AG04450 (cell line): ENCODE measurements around the gene CEMP1. TPM values are rescaled to one million over a fixed set of nuclear protein-coding genes. Genes with fewer than 3 reads are reported as not detected.
A peak's percentile ranks its signal among the peaks of the same experiment; 100 is the strongest.

Experiments used
- CTCF ChIA-PET: fragments of 300-600, 350-600 bp; formaldehyde crosslinking; extraction: SDS; loops from one replicate; lab custom pipeline; 2022; ENCODE audit warnings: antibody characterized with exemption, inconsistent platforms; lab: Charles Lee
- POLR2A ChIA-PET: fragments of 350-600 bp; formaldehyde crosslinking; extraction: SDS; loops from one replicate; lab custom pipeline; 2021; ENCODE audit warnings: antibody characterized with exemption, inconsistent platforms; lab: Yijun Ruan, JAX
- DNase-seq: peaks from one replicate; pipeline ENCODE4 v3.0.0-alpha.2; 2011; ENCODE audit warnings: low read depth, low spot score
- H3K27ac ChIP-seq: one replicate; pipeline ENCODE4 v1.5.1; 2012; ENCODE audit warnings: low read depth, low read length, control low read depth
- H3K27me3 ChIP-seq: one replicate; pipeline ENCODE4 v1.6.0; 2012; ENCODE audit warnings: low read length; ENCODE audit not compliant: control insufficient read depth, insufficient read depth
- H3K4me3 ChIP-seq: 2 replicates; pipeline ENCODE4 v1.5.1; 2011; ENCODE audit warnings: mild to moderate bottlenecking, low read depth, low read length, control low read depth
- H3K9me3 ChIP-seq: 2 replicates; pipeline ENCODE4 v1.5.1; 2012; ENCODE audit warnings: low read length; ENCODE audit not compliant: control insufficient read depth, insufficient read depth
- CTCF ChIP-seq: IDR thresholded peaks from 2 replicates; pipeline ENCODE4 v1.5.1; 2011; ENCODE audit warnings: low read depth, low read length, control low read depth, inconsistent platforms
- polyA plus RNA-seq: library from polyadenylated mRNA; depleted of rRNA; stranded (reverse); fragments of >200 nt; gene quantifications from 2 replicates; pipeline ENCODE4 v1.2.3, GENCODE V29; 2011

CEMP1 gene
- polyA plus RNA-seq, 1 experiment: not detected

- Histone ChIP-seq H3K27me3 (no peaks in the 10 kb centered on the region), H3K9me3 (peaks cover 4% of the 10 kb centered on the region; the same call in 1 of the 2 replicates), H3K4me3 (peak within 1 kb of the TSS; percentile 70), H3K27ac (peak within 1 kb of the TSS; percentile 68)
- no peak for TF ChIP-seq CTCF
- ChIA-PET POLR2A (interaction anchor here (0.6 to 1.2 kb wide), 6 partner anchors 12 to 358 kb away, joined by 3 to 6 read pairs (median 3); partner anchors contain the start of genes CEMP1, PDPK1, TEDC2 and TRAF7), CTCF (interaction anchor here (4.2 kb wide), 1 partner anchor 12 kb away, joined by 20 read pairs; no protein-coding TSS in a partner anchor)
- DNase-seq: peak; percentile 53
Measured at GRCh38 chr16:2513405-2514332, 17.5 kb downstream of the CEMP1 start, which contains the start of gene ATP6V0C. TSS of gene ATP6V0C (plus strand) at chr16:2513952. CDS start at chr16:2514104, 152 bp downstream.

DNA sequence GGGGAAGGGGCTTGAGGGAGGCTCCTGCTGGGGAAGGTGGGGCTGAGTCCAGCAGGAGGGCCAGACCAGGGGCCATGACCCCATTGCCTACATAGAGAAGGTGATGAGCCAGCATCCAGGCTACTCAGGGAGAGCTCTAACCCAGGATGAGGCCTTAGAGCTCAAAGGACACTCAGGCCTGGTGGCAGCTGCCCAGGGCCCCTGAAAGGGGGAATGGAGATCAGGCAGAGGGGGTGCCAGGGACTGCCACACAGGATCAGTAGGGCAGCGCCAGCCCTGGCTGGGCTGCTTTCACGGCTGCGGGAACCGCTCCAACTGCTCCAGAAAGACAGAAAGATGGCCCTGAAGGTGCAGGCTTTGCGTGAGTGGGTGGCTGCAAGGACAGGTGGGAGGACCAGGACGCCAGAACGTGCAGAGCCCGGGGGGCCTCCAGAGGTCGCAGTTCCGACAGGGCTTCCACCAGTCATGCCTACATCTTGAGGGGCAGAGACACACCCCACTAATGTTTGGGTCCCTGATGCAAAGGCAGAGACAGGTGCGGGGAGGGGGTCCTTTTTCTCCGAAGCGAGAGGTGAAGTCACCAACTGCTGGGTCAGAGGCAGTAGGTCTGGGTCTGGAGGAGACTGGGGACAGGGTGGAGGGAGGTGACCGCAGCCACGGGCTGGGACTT is 18.3 kb downstream of the CEMP1 start:
- CTCF ChIA-PET: interaction anchor here (4.2 kb wide), 1 partner anchor 11 kb away, joined by 20 read pairs; no protein-coding TSS in a partner anchor
- H3K9me3 ChIP-seq: peaks cover 4% of the 10 kb centered on the region; the same call in 1 of the 2 replicates
- POLR2A ChIA-PET: interaction anchor here (0.6 to 1.2 kb wide), 2 partner anchors 18 to 357 kb away, joined by 3 read pairs; partner anchors contain the start of genes CEMP1 and TRAF7
- no peaks in the 10 kb centered on the region for H3K27me3 ChIP-seq
- DNase-seq: no peak
- TF ChIP-seq CTCF: peak; percentile 3; the same call in 1 of the 2 replicates
- peak overlapping the region; percentile 70 for H3K4me3 ChIP-seq
- H3K27ac ChIP-seq: no peak overlapping the region

DNA sequence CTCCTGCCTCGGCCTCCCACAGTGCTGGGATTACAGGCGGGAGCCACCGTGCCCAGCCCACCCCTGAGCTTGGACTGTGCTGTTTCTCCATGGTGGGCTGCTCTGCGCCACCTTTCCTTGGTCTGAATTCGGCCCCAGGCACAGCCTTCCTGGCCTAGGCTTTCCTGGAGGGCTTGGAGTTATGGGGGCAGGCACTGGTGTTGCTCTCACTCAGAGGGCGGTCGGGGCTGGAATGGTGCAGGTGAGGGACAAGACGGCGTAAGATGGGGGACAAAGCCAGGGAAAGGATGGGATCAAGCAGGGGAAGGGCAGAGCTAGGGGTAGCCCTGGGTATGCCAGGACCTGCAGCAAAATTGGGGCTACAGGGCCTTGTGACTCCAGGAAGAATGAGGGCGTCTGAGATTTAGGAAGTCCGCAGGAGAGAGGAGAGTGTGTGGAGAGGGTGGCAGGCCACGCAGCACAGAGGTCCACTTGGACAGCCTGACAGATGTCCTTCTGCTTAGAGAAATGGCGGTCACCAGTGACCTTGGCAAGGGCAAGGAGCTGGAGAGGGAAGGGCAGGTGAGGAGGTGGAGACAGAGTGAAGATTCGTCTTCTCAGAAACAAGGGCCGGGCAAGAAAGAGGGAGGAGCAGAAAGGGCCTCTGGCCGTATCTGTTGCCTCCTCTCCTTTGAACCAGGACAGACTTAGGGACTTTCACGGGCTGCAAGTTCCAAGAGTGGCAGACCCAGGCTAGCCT is 19.0 kb downstream of the CEMP1 start:
- POLR2A ChIA-PET: interaction anchor here (1.0 to 1.2 kb wide), 3 partner anchors 8 to 357 kb away, joined by 3 to 11 read pairs (median 6); partner anchors contain the start of genes AMDHD2 and TRAF7
- CTCF ChIA-PET: interaction anchor here (4.2 kb wide), 1 partner anchor 10 kb away, joined by 20 read pairs; no protein-coding TSS in a partner anchor

More for the DNA sequence above, 19.0 kb downstream of the CEMP1 start:
- no peak for TF ChIP-seq CTCF
- no peaks in the 10 kb centered on the region for H3K27me3 ChIP-seq
- H3K4me3 ChIP-seq: no peak overlapping the region
- no peak for DNase-seq
- H3K9me3 ChIP-seq: peaks cover 4% of the 10 kb centered on the region; the same call in 1 of the 2 replicates
- no peak overlapping the region for H3K27ac ChIP-seq
